KBM-7 (cell line): ENCODE results near the gene CDK6.

Experiments
- DNase-seq: peaks from one replicate; pipeline ENCODE4 v3.0.0-alpha.2; 2015
- in situ Hi-C: fragments of 300-500 bp; cut with MboI; formaldehyde crosslinking; loops from 2 replicates; pipeline ENCODE4 v1.14.3; 2020; ENCODE audit warnings: low sequenced_read_pairs, low pct_unique_long_range_greater_than_20kb, mixed read lengths

CDK6 gene

DNA sequence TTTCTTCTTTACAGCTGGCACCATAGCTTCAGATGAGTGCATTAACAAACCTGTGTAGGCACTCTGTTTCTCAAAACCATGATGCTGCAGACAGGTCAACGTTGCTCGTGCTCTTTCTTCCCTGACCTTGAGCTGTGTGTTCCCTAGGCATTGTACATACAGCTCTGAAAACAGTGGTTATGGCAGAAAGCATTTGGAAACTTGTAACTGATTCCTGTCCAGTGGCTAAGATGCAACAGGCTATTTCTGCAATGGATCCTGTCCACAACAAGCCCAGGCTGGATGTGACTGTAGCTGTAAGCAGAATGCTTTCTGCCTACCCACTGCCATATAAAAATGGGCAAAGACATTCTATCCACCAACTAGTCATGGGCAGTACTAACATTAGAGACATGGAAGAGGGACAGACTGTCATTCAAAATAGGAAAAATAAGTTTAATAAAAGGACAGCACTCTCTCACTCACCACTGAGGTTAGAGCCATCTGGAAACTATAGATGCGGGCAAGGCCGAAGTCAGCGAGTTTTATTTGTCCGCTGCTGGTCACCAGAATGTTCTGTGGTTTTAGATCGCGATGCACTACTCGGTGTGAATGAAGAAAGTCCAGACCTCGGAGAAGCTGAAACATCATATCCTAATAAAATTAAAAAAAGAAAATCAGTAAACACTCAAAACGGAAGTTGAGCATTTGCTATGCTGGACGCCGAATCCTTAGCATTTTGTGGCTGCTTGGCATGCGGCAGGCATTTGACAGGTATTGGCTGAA lies 111.0 kb downstream of the CDK6 start:
- in situ Hi-C loops = no loop called here
- no peak for DNase-seq

- in situ Hi-C loops = no loop called here
- no peak for DNase-seq
These were observed 112.4 kb downstream of the CDK6 start for GRCh38 chr7:92723943-92724342.

DNA sequence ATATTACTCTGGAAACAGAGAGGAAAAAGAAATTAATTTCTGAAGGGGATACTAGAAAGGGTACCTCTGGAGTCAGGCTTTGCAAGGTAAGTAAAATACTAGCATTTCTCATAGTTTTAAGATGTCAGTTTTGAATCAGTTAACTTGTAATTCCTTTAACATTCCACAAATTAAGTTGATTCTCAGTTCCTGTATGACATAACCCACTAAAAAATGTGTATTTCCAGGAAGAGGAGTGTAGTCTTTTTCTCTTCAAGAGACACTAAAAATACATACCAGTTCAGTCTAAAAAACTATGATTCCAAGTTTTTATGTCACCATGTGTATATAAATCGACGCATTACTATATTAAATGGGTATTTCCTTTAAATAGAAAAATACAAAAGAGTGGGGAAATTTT lies 113.2 kb downstream of the CDK6 start:
- DNase-seq = no peak

GRCh38 chr7:92722541-92722940 lies 113.8 kb downstream of the CDK6 start:
- no peak for DNase-seq
- in situ Hi-C loops = no loop called here

More for the DNA sequence above, 113.2 kb downstream of the CDK6 start:
- in situ Hi-C loops = no loop called here

DNA sequence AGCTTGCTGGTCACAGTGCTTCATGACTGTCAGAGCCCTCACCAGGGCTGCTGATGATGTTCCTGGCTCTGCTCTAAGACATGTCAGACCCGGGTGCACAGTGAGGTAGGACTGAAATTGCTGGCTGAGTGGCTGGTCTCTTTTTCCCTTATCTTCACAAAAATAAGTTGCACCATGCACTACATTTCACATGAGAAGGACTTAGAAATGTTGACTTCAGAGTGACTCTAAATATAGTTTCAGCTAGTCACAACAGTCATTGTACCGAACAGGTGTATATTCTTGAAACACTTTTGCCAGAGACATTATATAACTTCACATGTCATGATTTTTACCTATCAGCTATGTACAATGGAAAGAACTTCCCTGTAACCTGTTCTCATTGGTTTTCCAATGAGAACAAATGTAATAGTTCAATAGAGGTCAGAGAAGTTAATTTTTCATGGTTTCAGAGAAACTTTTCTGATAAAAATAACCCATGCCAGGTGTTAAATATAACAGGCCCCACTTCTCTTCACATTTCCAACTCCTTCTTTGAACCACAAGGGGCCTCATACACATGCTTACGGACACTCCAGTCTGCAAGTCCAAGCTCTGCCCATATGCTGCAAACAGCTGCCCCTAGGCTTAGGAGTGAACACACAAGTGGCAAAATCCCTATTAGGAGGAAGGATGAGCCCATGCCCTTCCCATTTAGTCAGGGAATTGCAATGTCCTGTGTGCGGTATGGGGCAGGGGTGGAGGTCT lies 115.6 kb downstream of the CDK6 start:
- no peak for DNase-seq
- in situ Hi-C loops = no loop called here

DNA sequence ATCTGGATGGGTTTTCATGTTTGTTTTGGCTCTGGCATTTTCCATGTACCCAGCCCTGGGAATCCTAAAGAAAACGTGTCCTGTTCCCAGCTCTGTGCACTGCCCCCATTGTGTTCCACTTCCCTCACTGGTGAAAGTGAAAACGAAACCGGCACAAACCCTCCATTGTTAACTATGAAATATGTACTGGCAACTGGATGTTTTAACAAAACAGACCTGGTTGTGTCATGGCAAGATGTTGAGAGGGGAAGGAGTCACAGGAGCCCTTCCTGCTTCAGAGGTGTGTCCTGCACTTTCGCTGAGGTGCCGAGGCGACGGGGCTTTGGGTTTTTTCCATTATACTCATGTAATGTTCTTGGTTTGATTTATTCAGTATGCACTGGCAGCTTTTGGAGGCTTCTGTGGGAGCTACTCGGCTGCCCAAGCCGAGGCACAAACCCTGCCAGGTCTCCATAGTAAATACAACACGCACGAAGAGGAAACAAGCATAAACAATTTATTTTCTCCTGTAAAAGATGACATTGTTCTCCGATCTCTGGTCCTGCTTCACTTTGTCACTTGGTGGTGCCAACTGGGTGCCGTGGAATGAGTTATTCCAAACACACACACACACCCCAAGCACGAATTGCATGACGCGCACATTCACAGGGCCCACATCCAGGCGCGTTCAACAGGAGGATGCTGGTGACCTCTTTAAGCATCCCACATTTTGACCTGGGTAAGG lies 118.2 kb downstream of the CDK6 start:
- in situ Hi-C loops = no loop called here
- DNase-seq = peak; percentile 9

- in situ Hi-C loops = no loop called here
- DNase-seq = no peak
These were observed 118.8 kb downstream of the CDK6 start for GRCh38 chr7:92717623-92717992.

- DNase-seq = no peak
- in situ Hi-C loops = no loop called here
These were observed 119.4 kb downstream of the CDK6 start for GRCh38 chr7:92716825-92717580.

GRCh38 chr7:92715963-92716362 lies 120.4 kb downstream of the CDK6 start:
- in situ Hi-C loops = no loop called here
- no peak for DNase-seq

DNA sequence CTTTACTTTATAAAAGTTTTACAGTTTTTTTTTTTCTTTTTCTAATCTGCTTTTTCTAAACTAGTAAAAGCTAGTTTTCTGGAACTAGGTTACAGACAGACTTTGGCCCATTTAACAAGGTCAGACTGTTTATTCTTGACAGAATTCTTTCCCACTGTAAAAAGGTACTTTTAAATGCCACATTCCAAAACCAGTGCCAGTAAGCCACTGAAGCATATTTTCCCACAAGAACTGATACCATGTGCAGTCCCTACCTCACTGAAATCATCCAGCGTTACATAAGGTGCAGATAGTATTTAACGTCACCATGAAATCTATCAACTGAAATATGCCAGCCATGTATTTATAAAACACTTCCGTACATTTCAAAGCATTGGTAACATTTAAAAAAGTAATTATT lies 121.6 kb downstream of the CDK6 start:
- in situ Hi-C loops = no loop called here
- DNase-seq = no peak

- no peak for DNase-seq
- in situ Hi-C loops = no loop called here
These were observed 122.1 kb downstream of the CDK6 start for GRCh38 chr7:92714280-92714679.

DNA sequence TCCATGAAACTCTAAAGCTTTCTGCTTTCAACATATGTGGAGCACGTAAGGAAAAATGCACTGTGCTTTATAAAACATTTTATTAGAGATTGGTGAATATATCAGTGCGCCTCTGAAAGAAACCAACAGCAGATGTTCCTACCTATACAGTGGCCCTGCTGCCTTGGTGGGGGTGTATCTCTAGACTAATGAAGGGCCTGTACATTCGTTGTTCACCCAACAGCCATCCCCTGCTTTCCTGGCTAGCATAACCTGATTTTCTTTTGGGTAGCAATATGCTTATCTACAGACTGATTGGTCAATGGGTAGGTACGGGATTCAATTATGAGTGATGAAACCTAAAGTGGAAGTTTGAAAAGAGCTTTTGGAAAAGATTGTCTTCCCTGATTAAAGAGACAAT lies 126.5 kb downstream of the CDK6 start:
- in situ Hi-C loops = no loop called here
- no peak for DNase-seq

DNA sequence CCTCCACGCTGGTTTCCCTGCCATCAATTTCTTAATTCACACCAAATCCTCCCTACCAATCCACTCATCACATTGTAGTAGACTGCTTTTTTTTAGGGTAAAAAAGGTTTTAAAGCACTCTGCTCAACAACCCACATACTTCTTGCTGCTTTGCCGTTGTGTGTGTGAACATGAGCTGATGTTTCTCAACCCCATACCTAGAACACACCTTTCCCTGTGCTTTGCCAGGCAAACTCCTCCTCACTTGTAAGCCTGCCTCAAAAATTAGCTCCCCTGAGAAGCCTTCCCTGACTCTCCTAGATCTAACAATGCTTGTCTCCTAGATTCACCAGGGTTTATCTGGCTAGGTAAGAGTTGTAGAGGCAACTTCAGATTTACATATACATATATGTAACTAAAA lies 127.2 kb downstream of the CDK6 start:
- DNase-seq = no peak
- in situ Hi-C loops = no loop called here

GRCh38 chr7:92708111-92709042 lies 128.0 kb downstream of the CDK6 start:
- DNase-seq = no peak
- in situ Hi-C loops = no loop called here

- DNase-seq = no peak
These were observed 128.9 kb downstream of the CDK6 start for GRCh38 chr7:92707435-92707834.

GRCh38 chr7:92706563-92706962 lies 129.8 kb downstream of the CDK6 start:
- DNase-seq = no peak
- in situ Hi-C loops = no loop called here

More at GRCh38 chr7:92707435-92707834, 128.9 kb downstream of the CDK6 start:
- in situ Hi-C loops = no loop called here

DNA sequence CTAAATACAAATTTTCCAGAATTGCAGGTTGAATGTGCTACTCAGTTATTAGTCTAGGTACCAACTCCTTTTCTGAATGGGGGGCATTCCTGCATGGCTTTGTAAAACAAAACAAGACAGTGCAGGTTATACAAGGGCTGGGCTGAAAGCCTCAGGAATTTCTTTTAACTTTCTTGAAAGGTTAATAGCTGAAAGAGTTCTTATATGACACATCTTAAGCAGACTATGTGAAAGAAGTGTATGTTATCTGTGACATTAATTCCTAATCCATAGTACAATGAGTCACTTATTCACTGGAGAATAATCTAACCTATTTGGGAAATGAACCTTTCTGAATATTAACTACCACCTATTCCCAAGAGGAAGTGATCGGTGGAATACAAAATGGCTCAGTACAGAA lies 130.5 kb downstream of the CDK6 start:
- DNase-seq = no peak
- in situ Hi-C loops = no loop called here

DNA sequence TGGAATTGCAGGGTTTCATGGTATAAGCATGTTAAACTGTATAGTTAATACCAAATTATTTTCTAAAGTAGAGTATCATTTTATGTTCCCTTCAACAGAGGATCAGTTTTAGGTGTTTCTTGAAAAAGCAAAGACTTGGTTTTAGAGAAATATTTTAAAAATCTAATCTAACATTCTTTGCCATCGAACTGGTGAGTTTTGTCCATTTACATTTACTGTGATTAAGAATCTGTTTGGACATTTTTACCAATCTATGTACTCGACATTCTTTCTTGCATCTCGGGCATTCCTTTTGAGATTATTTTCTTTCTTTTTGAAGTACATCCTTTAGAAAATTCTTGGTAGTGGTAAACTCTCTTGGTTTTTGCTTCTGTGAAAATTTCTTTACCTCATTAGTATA lies 131.5 kb downstream of the CDK6 start:
- in situ Hi-C loops = no loop called here
- DNase-seq = no peak
